HepG2 (cell line): ENCODE data around the gene ZNF367. TPM values are rescaled to one million over a fixed set of nuclear protein-coding genes. Genes with fewer than 3 reads are reported as not detected.

Experiments
- ATAC-seq: fragments of 200-7000 bp; cut with Tn5 transposase; 3 replicates; pipeline ENCODE4 v1.9.1; 2020; ENCODE audit warnings: mild to moderate bottlenecking, moderate library complexity
- BruUV-seq: library from RNA; stranded (reverse); fragments of 400-500 nt; replicated peaks from 2 replicates; lab custom pipeline; 2021; lab: Mats Ljungman, UMichigan
- CTCF ChIA-PET: fragments of 300-600 bp; formaldehyde crosslinking; extraction: SDS; loops from one replicate; lab custom pipeline; 2021; ENCODE audit warnings: low total read pairs, inconsistent platforms, low intra/inter-chr PET ratio; lab: Yijun Ruan, JAX
- POLR2A ChIA-PET: fragments of 350-600 bp; sonication (Branson Sonifier 250); formaldehyde crosslinking; loops from one replicate; lab custom pipeline; 2020; ENCODE audit warnings: antibody characterized with exemption, inconsistent platforms; lab: Yijun Ruan, JAX
- DNase-seq: peaks from one replicate; pipeline ENCODE4 v3.0.0-alpha.2; 2015; ENCODE audit warnings: low spot score
- FAIRE-seq: peaks from 3 replicates; lab custom pipeline; 2011; peaks lifted over from hg19 to GRCh38; lab: Jason Lieb, UNC
- H2AFZ ChIP-seq: one replicate; pipeline ENCODE4 v1.6.1; 2011; ENCODE audit warnings: low read length, inconsistent platforms
- H3K27ac ChIP-seq: fragments of 300-600 bp; 3 replicates; pipeline ENCODE4 v1.8.0; 2011; ENCODE audit warnings: mixed run types, mild to moderate bottlenecking, mixed read lengths, low read length, inconsistent platforms; ENCODE audit not compliant: insufficient read depth; ENCODE audit errors: extremely low read length
- H3K27me3 ChIP-seq, 2 experiments: fragments of 200-600 bp in 1 of 2; 2 replicates in 1 of 2; 3 replicates in 1 of 2; pipeline versions ENCODE4 v1.6.0 to v1.8.0; 2011; ENCODE audit warnings: low read length in 2 of 2, mild to moderate bottlenecking in 2 of 2, moderate library complexity in 2 of 2, inconsistent platforms in 1 of 2; ENCODE audit not compliant: insufficient read depth in 2 of 2, control insufficient read depth in 1 of 2
- H3K36me3 ChIP-seq, 2 experiments: fragments of 200-600 bp in 1 of 2; replicated peaks in 1 of 2; 2 replicates in 1 of 2; 3 replicates in 1 of 2; pipeline versions ENCODE4 v1.5.1 to v1.8.0; 2011; ENCODE audit warnings: low read length in 2 of 2, inconsistent platforms in 1 of 2; ENCODE audit not compliant: insufficient read depth in 2 of 2, control insufficient read depth in 1 of 2
- H3K4me1 ChIP-seq: 2 replicates; pipeline ENCODE4 v1.5.1; 2012; ENCODE audit warnings: low read length, inconsistent platforms; ENCODE audit not compliant: insufficient read depth
- H3K4me2 ChIP-seq: 2 replicates; pipeline ENCODE4 v1.6.0; 2011; ENCODE audit warnings: low read depth, low read length, inconsistent platforms
- H3K4me3 ChIP-seq, 3 experiments: fragments of 200-600 bp in 1 of 3; sonication (generic), shearing (Covaris generic) in 1 of 3; replicated peaks in 1 of 3; 2 replicates each; pipeline ENCODE4 v1.5.1; 2011 to 2016; ENCODE audit warnings: low read length in 3 of 3, inconsistent platforms in 2 of 3, low read depth in 2 of 3, mild to moderate bottlenecking in 2 of 3, control low read depth in 1 of 3, mixed read lengths in 1 of 3; ENCODE audit not compliant: insufficient read depth in 1 of 3
- H3K79me2 ChIP-seq: one replicate; pipeline ENCODE4 v1.6.1; 2011; ENCODE audit warnings: low read length, inconsistent platforms; ENCODE audit not compliant: insufficient read depth
- H3K9ac ChIP-seq: 2 replicates; pipeline ENCODE4 v1.6.0; 2011; ENCODE audit warnings: mild to moderate bottlenecking, low read depth, low read length, inconsistent platforms; ENCODE audit not compliant: insufficient read depth
- H3K9me3 ChIP-seq: 2 replicates; pipeline ENCODE4 v1.5.1; 2012; ENCODE audit warnings: mild to moderate bottlenecking, low read length
- H4K20me1 ChIP-seq: 2 replicates; pipeline ENCODE4 v1.6.0; 2011; ENCODE audit warnings: inconsistent platforms, mild to moderate bottlenecking, low read length, moderate library complexity; ENCODE audit not compliant: insufficient read depth
- BHLHE40 ChIP-seq: IDR thresholded peaks from 2 replicates; pipeline ENCODE4 v1.6.1; 2011; ENCODE audit warnings: low read length, improper control_type of control experiment
- ESRRA ChIP-seq: sonication (generic); formaldehyde crosslinking; IDR thresholded peaks from 2 replicates; pipeline ENCODE4 v1.5.1; 2020; ENCODE audit warnings: mild to moderate bottlenecking, low read depth, missing genetic modification reagents
- KLF12 ChIP-seq: sonication (generic); formaldehyde crosslinking; IDR thresholded peaks from 2 replicates; pipeline ENCODE4 v1.4.0; 2020; ENCODE audit warnings: missing genetic modification reagents, borderline replicate concordance
- MAFF ChIP-seq: IDR thresholded peaks from 2 replicates; pipeline ENCODE4 v1.6.1; 2011; ENCODE audit warnings: low read depth, low read length, improper control_type of control experiment
- MAFG ChIP-seq: sonication (generic); formaldehyde crosslinking; IDR thresholded peaks from 2 replicates; pipeline ENCODE4 v1.5.1; 2020; ENCODE audit warnings: mild to moderate bottlenecking, missing genetic modification reagents
- MAFK ChIP-seq, 2 experiments: IDR thresholded peaks in 1 of 2; conservative IDR thresholded peaks in 1 of 2; 2 replicates each; pipeline ENCODE4 v1.6.1; 2011; ENCODE audit warnings: improper control_type of control experiment in 2 of 2, low read length in 2 of 2
- PAWR ChIP-seq: sonication (generic); formaldehyde crosslinking; IDR thresholded peaks from 2 replicates; pipeline ENCODE4 v1.4.0; 2020; ENCODE audit warnings: missing genetic modification reagents, mild to moderate bottlenecking, borderline replicate concordance
- PLSCR1 ChIP-seq: sonication (generic); formaldehyde crosslinking; IDR thresholded peaks from 2 replicates; pipeline ENCODE4 v1.5.0; 2020; ENCODE audit warnings: missing genetic modification reagents, mild to moderate bottlenecking, borderline replicate concordance
- POLR2A ChIP-seq, 2 experiments: IDR thresholded peaks; 2 replicates each; pipeline ENCODE4 v1.6.1; 2011; ENCODE audit warnings: low read depth in 2 of 2, low read length in 2 of 2, mild to moderate bottlenecking in 1 of 2, moderate library complexity in 1 of 2; ENCODE audit not compliant: insufficient read depth in 1 of 2
- SMAD9 ChIP-seq: sonication (generic); formaldehyde crosslinking; IDR thresholded peaks from 2 replicates; pipeline ENCODE4 v1.5.1; 2020; ENCODE audit warnings: mild to moderate bottlenecking, missing genetic modification reagents
- STAG1 ChIP-seq: sonication (generic); formaldehyde crosslinking; IDR thresholded peaks from 2 replicates; pipeline ENCODE4 v1.4.0; 2020; ENCODE audit warnings: missing genetic modification reagents
- ZNF441 ChIP-seq: sonication (generic); formaldehyde crosslinking; IDR thresholded peaks from 2 replicates; pipeline ENCODE4 v1.7.0; 2021; ENCODE audit warnings: missing genetic modification reagents, borderline replicate concordance
- ZNF605 ChIP-seq: sonication (generic); formaldehyde crosslinking; IDR thresholded peaks from 2 replicates; pipeline ENCODE4 v1.8.0; 2022; ENCODE audit warnings: mild to moderate bottlenecking, missing genetic modification reagents
- ZNF607 ChIP-seq: sonication (generic); formaldehyde crosslinking; IDR thresholded peaks from 2 replicates; pipeline ENCODE4 v1.5.1; 2020; ENCODE audit warnings: missing genetic modification reagents, mild to moderate bottlenecking, borderline replicate concordance
- ZNF776 ChIP-seq: sonication (generic); formaldehyde crosslinking; IDR thresholded peaks from 2 replicates; pipeline ENCODE4 v1.4.0; 2020; ENCODE audit warnings: mild to moderate bottlenecking, missing genetic modification reagents
- WGBS: methylation state at CpG from one replicate; pipeline ENCODE4 v1.1.6; 2017; ENCODE audit warnings: low lambda C conversion rate; 5-methylcytosine and 5-hydroxymethylcytosine counted together
- in situ Hi-C: cut with HindIII; loops from 2 replicates; pipeline ENCODE4 v1.10.0; 2017; ENCODE audit warnings: low pct_unique_long_range_greater_than_20kb; ENCODE audit not compliant: extremely low pct_ligation_motif_present
- intact Hi-C: fragments of 100-400 bp; cut with micrococcal nuclease; formaldehyde crosslinking; loops from one replicate; pipeline ENCODE4 v1.10.0; 2022; ENCODE audit not compliant: unreplicated experiment
- polyA plus RNA-seq, 8 experiments: library from polyadenylated mRNA; depleted of rRNA in 3 of 8; stranded (reverse) in 7 of 8; unstranded in 1 of 8; fragments of >200 nt; fragmentation: Illumina TruSeq in 4 of 8; extraction: Trizol in 4 of 8; gene quantifications; 2 replicates each; pipeline versions ENCODE4 v1.2.1 to v1.2.3, GENCODE V29; 2011 to 2016; ENCODE audit warnings: low read depth in 4 of 8, missing spikeins in 1 of 8, mixed read lengths in 1 of 8; ENCODE audit not compliant: insufficient read depth in 1 of 8
- total RNA-seq, 5 experiments: library from RNA; depleted of rRNA; stranded (reverse); fragments of >200 nt; fragmentation: Illumina TruSeq; extraction: Trizol; gene quantifications; 2 replicates each; pipeline ENCODE4 v1.2.3, GENCODE V29; 2016; ENCODE audit warnings: low read depth in 1 of 5
- TF ChIP-seq, protein P1 (sequence below): sonication (generic); formaldehyde crosslinking; IDR thresholded peaks from 2 replicates; pipeline ENCODE4 v1.4.0; 2020; ENCODE audit warnings: missing genetic modification reagents, borderline replicate concordance

ZNF367 gene
- total and polyA plus RNA-seq, 2 of the 13 experiments (the other 11 are each of a cell fraction or from before 2014, with no cell fraction given): 2.9 to 7.7 TPM

DNA sequence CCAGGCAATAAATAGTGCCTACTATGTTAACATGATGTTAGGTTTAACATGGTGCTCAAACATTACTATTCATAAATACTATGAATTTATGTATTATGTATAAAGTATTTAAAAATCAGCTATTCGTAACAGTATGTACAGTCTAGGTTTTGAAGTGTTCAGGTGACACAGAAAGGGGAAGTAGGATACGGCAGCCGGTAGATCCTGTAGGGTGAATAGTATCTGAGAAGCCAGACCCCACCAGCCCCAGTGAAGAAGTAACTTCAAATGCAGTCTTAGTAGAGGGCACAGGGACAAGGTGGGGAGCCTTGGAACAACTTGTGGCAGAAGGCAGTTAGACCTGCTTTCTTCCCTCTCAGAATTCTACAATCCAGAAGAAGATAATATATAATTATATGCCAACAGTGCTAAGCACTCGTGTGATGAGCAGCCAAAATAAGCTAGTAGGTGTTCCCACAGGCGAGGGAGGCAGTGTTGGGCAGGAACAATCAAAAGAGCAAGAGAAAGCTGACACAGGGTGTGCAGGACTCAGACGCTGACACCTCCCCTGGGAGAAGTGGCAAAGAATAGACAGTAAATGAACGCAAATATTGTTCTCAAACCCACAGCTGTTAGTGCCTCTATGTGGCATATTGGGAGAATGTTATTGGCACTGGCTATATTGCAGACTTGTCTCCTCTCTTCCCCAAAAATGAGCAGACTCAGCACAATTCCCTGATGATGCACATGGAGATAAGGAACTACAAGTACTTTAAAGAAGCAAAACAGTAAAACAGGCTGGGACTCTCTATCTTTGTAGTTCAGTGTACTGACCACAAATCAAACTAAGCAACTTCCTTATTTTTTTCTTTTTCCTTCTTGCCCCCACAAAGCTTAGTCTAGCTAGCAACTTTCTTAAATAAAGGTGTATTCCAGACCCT, 4.6 kb downstream of the ZNF367 start:
- H3K4me2 ChIP-seq: peak overlapping the region; percentile 18; the same call in 1 of the 2 replicates
- ChIA-PET POLR2A (interaction anchor here (1.0 kb wide), 1 partner anchor 22 kb away, joined by 4 read pairs; no protein-coding TSS in a partner anchor), CTCF (no interaction called here)
- H2AFZ ChIP-seq: no peak overlapping the region
- no TSS peak for BruUV-seq
- H3K9ac ChIP-seq: no peak overlapping the region
- TF ChIP-seq KLF12 (CRISPR knock-in tag): no peak
- TF ChIP-seq MAFF: peak; percentile 94
- TF ChIP-seq ESRRA (CRISPR knock-in tag): no peak
- no peak for TF ChIP-seq BHLHE40
- TF ChIP-seq ZNF605 (CRISPR knock-in tag): no peak
- TF ChIP-seq ZNF441: no peak
- TF ChIP-seq MAFK (conservative IDR thresholded peaks at IDR 0.05 in 1 of 2, IDR thresholded peaks at IDR 0.05 in 1 of 2; ENCODE audit: low read length in 2 of 2): peak; percentile 94 to 96
- 0 out of 4 replicates have a peak, but pooled peaks of 1 of the 2 experiments have one; percentile 23 for TF ChIP-seq POLR2A (IDR thresholded peaks at IDR 0.05; ENCODE audit: insufficient read depth in 1 of 2, low read depth in 2 of 2, low read length in 2 of 2)
- TF ChIP-seq, protein P1, sequence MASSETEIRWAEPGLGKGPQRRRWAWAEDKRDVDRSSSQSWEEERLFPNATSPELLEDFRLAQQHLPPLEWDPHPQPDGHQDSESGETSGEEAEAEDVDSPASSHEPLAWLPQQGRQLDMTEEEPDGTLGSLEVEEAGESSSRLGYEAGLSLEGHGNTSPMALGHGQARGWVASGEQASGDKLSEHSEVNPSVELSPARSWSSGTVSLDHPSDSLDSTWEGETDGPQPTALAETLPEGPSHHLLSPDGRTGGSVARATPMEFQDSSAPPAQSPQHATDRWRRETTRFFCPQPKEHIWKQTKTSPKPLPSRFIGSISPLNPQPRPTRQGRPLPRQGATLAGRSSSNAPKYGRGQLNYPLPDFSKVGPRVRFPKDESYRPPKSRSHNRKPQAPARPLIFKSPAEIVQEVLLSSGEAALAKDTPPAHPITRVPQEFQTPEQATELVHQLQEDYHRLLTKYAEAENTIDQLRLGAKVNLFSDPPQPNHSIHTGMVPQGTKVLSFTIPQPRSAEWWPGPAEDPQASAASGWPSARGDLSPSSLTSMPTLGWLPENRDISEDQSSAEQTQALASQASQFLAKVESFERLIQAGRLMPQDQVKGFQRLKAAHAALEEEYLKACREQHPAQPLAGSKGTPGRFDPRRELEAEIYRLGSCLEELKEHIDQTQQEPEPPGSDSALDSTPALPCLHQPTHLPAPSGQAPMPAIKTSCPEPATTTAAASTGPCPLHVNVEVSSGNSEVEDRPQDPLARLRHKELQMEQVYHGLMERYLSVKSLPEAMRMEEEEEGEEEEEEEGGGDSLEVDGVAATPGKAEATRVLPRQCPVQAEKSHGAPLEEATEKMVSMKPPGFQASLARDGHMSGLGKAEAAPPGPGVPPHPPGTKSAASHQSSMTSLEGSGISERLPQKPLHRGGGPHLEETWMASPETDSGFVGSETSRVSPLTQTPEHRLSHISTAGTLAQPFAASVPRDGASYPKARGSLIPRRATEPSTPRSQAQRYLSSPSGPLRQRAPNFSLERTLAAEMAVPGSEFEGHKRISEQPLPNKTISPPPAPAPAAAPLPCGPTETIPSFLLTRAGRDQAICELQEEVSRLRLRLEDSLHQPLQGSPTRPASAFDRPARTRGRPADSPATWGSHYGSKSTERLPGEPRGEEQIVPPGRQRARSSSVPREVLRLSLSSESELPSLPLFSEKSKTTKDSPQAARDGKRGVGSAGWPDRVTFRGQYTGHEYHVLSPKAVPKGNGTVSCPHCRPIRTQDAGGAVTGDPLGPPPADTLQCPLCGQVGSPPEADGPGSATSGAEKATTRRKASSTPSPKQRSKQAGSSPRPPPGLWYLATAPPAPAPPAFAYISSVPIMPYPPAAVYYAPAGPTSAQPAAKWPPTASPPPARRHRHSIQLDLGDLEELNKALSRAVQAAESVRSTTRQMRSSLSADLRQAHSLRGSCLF (CRISPR knock-in tag): no peak
- TF ChIP-seq ZNF776: no peak
- TF ChIP-seq PAWR (CRISPR knock-in tag): no peak
- TF ChIP-seq SMAD9 (CRISPR knock-in tag): no peak
- 0 out of 2 replicates have a peak, but pooled peaks have one; percentile 34 for TF ChIP-seq MAFG (CRISPR knock-in tag)
- TF ChIP-seq ZNF607 (CRISPR knock-in tag): no peak
- TF ChIP-seq PLSCR1 (CRISPR knock-in tag): no peak
- TF ChIP-seq STAG1 (CRISPR knock-in tag): peak; percentile 12; the same call in 1 of the 2 replicates
- in situ Hi-C loops (no loop called here), intact Hi-C loops (no loop called here)
- no peaks in the 10 kb centered on the region for H3K9me3 ChIP-seq
- DNase-seq (no peak), ATAC-seq (no peak), FAIRE-seq (no peak)
- H3K79me2 ChIP-seq: peaks cover 73% of the 10 kb centered on the region
- no peaks in the 10 kb centered on the region; a peak in 1 of 5 replicates for H3K27me3 ChIP-seq
- H3K27ac ChIP-seq: peak overlapping the region; percentile 48
- WGBS: 81% methylated on average over 7 of the region's 7 CpGs
- H4K20me1 ChIP-seq: no peaks in the 10 kb centered on the region; the same call in 1 of the 2 replicates
- H3K36me3 ChIP-seq: no peaks in the 10 kb centered on the region
- peaks cover 62% of the 10 kb centered on the region for H3K4me1 ChIP-seq
- no peak overlapping the region for H3K4me3 ChIP-seq
